ENCODE measurements around the gene BABAM2. TPM values are rescaled to one million over a fixed set of nuclear protein-coding genes. Genes with fewer than 3 reads are reported as not detected.

BABAM2 gene
- polyA plus RNA-seq, 3 donors: 33.2 to 52.8 (median 49.3) TPM

DNA sequence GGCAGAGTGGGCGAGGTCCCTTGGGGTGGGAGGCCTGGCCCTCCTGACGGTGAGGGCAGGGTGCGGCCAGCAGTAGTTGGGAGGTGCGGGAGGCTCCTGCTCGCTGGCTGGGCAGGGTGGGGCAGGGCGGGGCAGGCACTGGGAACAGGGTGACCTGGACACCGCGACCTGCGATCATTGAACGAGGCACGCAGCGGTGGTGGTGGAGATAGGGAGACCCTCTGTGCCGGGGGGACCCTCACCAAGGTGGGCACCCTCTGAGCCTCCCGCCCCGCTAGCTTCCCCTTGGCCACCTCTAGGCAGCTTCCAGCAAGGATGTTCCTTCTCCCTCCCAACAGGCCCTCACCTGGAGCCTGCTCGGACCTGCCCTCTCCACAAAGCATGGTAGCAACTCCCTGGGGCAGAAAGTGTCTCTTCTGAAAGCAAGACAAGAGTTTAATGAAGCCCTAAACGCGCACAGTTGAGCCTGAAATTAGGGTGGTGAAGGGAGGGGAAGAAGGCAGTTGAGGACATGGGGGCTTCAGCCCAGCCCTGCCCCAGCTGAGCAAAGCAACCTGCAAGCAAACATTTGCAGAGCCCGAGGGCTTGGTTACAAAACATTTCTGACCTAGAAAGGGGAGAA, 486.8 kb downstream of the BABAM2 start:
- DNase-seq: no peak
- no peak overlapping the region for H3K9ac ChIP-seq (ENCODE audit: insufficient read depth, low read length, poor library complexity, severe bottlenecking)
- no peaks in the 10 kb centered on the region for H3K79me2 ChIP-seq (ENCODE audit: insufficient read depth, low read length)
- H2AFZ ChIP-seq (ENCODE audit: insufficient read depth, low read depth, low read length, poor library complexity, severe bottlenecking): no peak overlapping the region
- no peaks in the 10 kb centered on the region for H3K36me3 ChIP-seq (replicated peaks in 1 of 2; ENCODE audit: control insufficient read depth in 1 of 2, insufficient read depth in 2 of 2, low read length in 2 of 2)
- H3K4me3 ChIP-seq (replicated peaks in 1 of 3; ENCODE audit: low read depth in 2 of 3, low read length in 3 of 3): no peak overlapping the region
- TF ChIP-seq, protein P1, sequence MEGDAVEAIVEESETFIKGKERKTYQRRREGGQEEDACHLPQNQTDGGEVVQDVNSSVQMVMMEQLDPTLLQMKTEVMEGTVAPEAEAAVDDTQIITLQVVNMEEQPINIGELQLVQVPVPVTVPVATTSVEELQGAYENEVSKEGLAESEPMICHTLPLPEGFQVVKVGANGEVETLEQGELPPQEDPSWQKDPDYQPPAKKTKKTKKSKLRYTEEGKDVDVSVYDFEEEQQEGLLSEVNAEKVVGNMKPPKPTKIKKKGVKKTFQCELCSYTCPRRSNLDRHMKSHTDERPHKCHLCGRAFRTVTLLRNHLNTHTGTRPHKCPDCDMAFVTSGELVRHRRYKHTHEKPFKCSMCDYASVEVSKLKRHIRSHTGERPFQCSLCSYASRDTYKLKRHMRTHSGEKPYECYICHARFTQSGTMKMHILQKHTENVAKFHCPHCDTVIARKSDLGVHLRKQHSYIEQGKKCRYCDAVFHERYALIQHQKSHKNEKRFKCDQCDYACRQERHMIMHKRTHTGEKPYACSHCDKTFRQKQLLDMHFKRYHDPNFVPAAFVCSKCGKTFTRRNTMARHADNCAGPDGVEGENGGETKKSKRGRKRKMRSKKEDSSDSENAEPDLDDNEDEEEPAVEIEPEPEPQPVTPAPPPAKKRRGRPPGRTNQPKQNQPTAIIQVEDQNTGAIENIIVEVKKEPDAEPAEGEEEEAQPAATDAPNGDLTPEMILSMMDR (IDR thresholded peaks at IDR 0.05): no peak
- Mint-ChIP-seq H3K4me3 (peak overlapping the region in 1 of 2 donors; percentile 86), H3K9me3 (peaks cover 0 to 2% (median 0%) of the 10 kb centered on the region in 7 donors), H3K36me3 (peaks cover 0 to 3% of the 10 kb centered on the region in 2 donors), H3K27ac (peak overlapping the region in 2 of 7 donors; percentile 9 to 20), H3K4me1 (peaks cover 39% of the 10 kb centered on the region), H3K27me3 (ENCODE audit: low read depth in 3 of 3) (peaks cover 9 to 13% (median 10%) of the 10 kb centered on the region in 3 donors)
- intact Hi-C loops (cut with micrococcal nuclease): loop anchor here in 1 of 2 donors (5.0 kb wide), 1 partner anchor 35 kb away; no protein-coding TSS in a partner anchor
- H3K9me3 ChIP-seq (replicated peaks in 1 of 2; ENCODE audit: control insufficient read depth in 1 of 2, insufficient read depth in 1 of 2, low read length in 2 of 2): no peaks in the 10 kb centered on the region
- WGBS (ENCODE audit: insufficient coverage): 95% methylated on average over 10 of the region's 19 CpGs
- H3K27ac ChIP-seq (ENCODE audit: low read depth in 1 of 2, low read length in 2 of 2): no peak overlapping the region
- H3K27me3 ChIP-seq (ENCODE audit: control insufficient read depth in 2 of 2, insufficient read depth in 2 of 2, low read length in 2 of 2): no peaks in the 10 kb centered on the region
- H4K20me1 ChIP-seq (ENCODE audit: insufficient read depth, low read length): no peaks in the 10 kb centered on the region
- no peak overlapping the region for H3K4me2 ChIP-seq (replicated peaks; ENCODE audit: extremely low read depth, low read length, poor library complexity, severe bottlenecking)
- H3K4me1 ChIP-seq (ENCODE audit: control insufficient read depth in 1 of 2, insufficient read depth in 2 of 2, low read length in 2 of 2): peaks cover 21 to 38% of the 10 kb centered on the region in 2 donors

DNA sequence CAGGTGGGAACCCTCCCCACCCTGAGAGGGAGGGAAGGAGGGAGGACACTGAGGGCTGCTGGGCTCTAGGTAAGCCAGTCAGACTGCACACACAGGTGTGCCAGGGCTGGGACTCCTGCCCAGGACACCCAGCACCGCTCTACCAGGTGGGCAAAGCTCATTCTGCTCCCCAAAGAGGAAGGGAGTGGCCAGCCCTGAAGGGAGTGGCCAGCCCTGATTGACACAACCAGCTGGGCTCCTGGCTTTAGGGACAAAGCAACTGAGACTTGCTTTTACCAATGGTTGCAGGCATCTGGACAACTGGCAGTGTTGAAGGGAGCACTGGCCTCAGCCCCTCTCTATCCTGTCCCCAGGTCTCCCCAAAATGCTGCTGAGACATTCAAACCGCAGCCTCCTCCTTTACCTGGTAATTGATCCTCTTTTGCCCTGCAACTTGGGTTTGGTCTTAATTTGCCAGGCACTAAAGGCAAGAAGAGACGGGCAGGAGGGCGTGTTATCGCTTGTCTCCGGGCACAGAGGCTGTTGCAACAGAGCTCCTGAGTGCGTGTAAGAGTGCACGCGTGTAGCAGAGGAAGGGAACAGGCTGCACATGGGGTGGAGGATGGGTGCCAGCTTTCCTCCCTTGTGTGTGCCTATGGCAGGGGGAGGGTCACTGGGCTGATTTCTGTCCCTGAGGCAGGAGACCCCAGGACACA, 487.6 kb downstream of the BABAM2 start:
- H4K20me1 ChIP-seq (ENCODE audit: insufficient read depth, low read length): no peaks in the 10 kb centered on the region
- no peaks in the 10 kb centered on the region for H3K36me3 ChIP-seq (replicated peaks in 1 of 2; ENCODE audit: control insufficient read depth in 1 of 2, insufficient read depth in 2 of 2, low read length in 2 of 2)
- H3K27ac ChIP-seq (ENCODE audit: low read depth in 1 of 2, low read length in 2 of 2): peak overlapping the region in 1 of 2 donors; percentile 67
- peak overlapping the region; percentile 11 for H3K9ac ChIP-seq (ENCODE audit: insufficient read depth, low read length, poor library complexity, severe bottlenecking)
- no peaks in the 10 kb centered on the region for H3K79me2 ChIP-seq (ENCODE audit: insufficient read depth, low read length)
- peak overlapping the region in 1 of 3 experiments; percentile 49 for H3K4me3 ChIP-seq (replicated peaks in 1 of 3; ENCODE audit: low read depth in 2 of 3, low read length in 3 of 3)
- H3K4me1 ChIP-seq (ENCODE audit: control insufficient read depth in 1 of 2, insufficient read depth in 2 of 2, low read length in 2 of 2): peaks cover 21 to 38% of the 10 kb centered on the region in 2 donors
- peaks cover 9 to 11% (median 10%) of the 10 kb centered on the region in 3 donors for H3K27me3 Mint-ChIP-seq (ENCODE audit: low read depth in 3 of 3)
- H3K27ac Mint-ChIP-seq: peak overlapping the region; percentile 57 to 88 (median 81)
- DNase-seq: peak; percentile 76 to 79 (median 77)
- no peaks in the 10 kb centered on the region for H3K27me3 ChIP-seq (ENCODE audit: control insufficient read depth in 2 of 2, insufficient read depth in 2 of 2, low read length in 2 of 2)
- H3K9me3 Mint-ChIP-seq: peaks cover 0 to 2% (median 0%) of the 10 kb centered on the region in 7 donors
- intact Hi-C loops (cut with micrococcal nuclease): loop anchor here in 1 of 2 donors (5.0 kb wide), 1 partner anchor 36 kb away; no protein-coding TSS in a partner anchor
- H3K4me1 Mint-ChIP-seq: peaks cover 41% of the 10 kb centered on the region
- peak overlapping the region; percentile 50 to 86 for H3K4me3 Mint-ChIP-seq
- peak overlapping the region; percentile 61 for H2AFZ ChIP-seq (ENCODE audit: insufficient read depth, low read depth, low read length, poor library complexity, severe bottlenecking)
- peak overlapping the region; percentile 45 for H3K4me2 ChIP-seq (replicated peaks; ENCODE audit: extremely low read depth, low read length, poor library complexity, severe bottlenecking)
- TF ChIP-seq, protein P1 (IDR thresholded peaks at IDR 0.05): no peak
- no peaks in the 10 kb centered on the region for H3K9me3 ChIP-seq (replicated peaks in 1 of 2; ENCODE audit: control insufficient read depth in 1 of 2, insufficient read depth in 1 of 2, low read length in 2 of 2)
- H3K36me3 Mint-ChIP-seq: peaks cover 0 to 3% of the 10 kb centered on the region in 2 donors
- WGBS (ENCODE audit: insufficient coverage): 25% methylated on average over 6 of the region's 9 CpGs
